GM10266 (cell line): Measurements from ENCODE around the gene ANKRD34A.

Source experiments
- DNase-seq: peaks from one replicate; pipeline ENCODE4 v3.0.0; 2012; ENCODE audit errors: extremely low spot score
- CTCF ChIP-seq: IDR thresholded peaks from 2 replicates; pipeline ENCODE4 v1.5.1; 2012; ENCODE audit warnings: mild to moderate bottlenecking, low read depth; ENCODE audit not compliant: control insufficient read depth, insufficient read depth; ENCODE audit errors: missing control alignments

Gene ANKRD34A

DNA sequence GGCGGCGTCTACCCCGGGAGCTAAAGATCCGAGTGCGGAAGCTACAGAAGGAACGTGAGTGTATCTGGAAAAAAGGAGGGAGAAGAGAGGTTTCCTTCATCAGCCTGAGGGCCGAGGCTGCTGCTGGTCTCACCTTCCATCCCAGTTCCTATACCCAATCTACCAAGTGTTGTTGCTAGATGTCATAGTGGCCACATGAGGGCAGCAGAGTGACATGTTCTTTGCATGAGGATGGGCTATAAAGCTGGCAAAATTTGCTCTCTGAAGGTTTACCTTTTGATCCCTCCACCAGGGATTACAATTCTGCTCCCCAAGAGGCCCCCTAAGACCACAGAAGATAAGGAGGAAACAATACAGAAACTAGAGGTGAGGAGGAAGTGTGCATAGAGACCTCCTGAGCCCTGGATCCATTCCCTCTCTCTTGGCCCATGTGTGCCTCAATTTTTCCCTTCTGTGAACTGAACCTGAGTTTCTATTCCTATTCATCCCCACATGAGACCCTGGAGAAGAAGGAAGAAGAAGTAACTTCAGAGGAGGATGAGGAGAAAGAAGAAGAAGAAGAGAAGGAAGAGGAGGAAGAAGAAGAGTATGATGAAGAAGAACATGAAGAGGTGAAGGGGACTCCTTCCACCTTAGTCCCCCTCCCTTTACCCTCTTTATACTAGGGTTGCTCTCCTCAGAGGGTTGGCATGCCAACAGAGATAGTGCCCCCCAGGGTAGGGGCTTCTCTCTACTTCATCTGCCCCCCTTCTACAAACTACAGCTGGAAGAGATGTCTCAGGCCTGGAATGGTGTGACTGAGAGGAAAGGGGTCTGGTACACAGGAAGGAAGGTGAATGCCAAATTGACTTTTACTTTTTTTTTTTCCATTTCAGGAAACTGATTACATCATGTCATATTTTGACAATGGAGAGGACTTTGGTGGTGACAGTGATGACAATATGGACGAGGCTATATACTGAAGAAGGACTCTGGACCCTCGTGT, 13.4 kb upstream of the ANKRD34A start:
- peak; percentile 83 for TF ChIP-seq CTCF
- peak; percentile 82 for DNase-seq

DNA sequence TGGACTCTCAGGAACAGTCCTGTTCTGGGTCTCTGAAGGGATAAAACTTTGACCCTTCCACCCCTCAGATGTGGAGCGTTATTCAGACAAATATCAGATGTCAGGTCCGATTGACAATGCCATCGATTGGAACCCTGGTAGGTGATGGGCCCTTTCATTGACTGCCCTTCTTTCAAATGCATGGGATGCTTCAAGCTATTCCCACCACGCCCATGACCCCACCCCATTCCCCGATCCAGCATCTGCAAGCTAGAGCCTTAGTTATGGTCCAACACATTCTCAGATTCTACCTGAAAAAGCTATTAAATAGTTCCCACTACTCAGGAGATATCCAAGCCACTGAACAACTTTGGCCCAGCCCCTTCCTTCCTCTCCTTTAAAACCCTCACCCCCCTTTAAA, 12.6 kb upstream of the ANKRD34A start:
- no peak for TF ChIP-seq CTCF
- DNase-seq = no peak

GRCh38 chr1:145975216-145975615, 10.8 kb upstream of the ANKRD34A start:
- DNase-seq = no peak

DNA sequence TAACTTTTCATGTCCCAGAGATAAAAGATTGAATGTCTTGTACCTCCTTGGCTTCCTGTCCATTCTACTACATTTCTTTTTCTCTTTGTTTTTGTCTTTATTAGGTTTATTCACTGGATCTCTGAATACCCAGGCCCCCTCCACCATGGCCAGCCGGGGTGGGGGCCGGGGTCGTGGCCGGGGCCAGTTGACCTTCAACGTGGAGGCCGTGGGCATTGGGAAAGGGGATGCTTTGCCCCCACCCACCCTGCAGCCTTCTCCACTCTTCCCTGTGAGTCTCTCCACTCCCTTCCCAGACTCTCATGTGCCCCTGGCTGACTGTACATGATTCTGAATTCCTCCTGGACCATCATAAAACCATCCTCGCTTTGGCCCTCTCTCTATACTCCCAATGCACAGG, 10.3 kb upstream of the ANKRD34A start:
- no peak for DNase-seq
- TF ChIP-seq CTCF = no peak

More at GRCh38 chr1:145975216-145975615, 10.8 kb upstream of the ANKRD34A start:
- no peak for TF ChIP-seq CTCF

GRCh38 chr1:145972580-145972979, 8.2 kb upstream of the ANKRD34A start:
- no peak for TF ChIP-seq CTCF
- DNase-seq = no peak

GRCh38 chr1:145967288-145967687, 2.9 kb upstream of the ANKRD34A start:
- DNase-seq = no peak
- no peak for TF ChIP-seq CTCF

- no peak for DNase-seq
- no peak for TF ChIP-seq CTCF
These were observed 857 bp upstream of the ANKRD34A start for GRCh38 chr1:145965119-145965744.
